WTC11 (cell line): ENCODE results near the gene GLYATL3.
"Not testable (repeated sequence)": the region's sequence is repeated elsewhere in the genome, so short reads cannot be mapped to it uniquely, and the experiment has no call there.

Experiments used
- CREM ChIP-seq: sonication (generic); formaldehyde crosslinking; IDR thresholded peaks from 2 replicates; pipeline ENCODE4 v1.8.1; 2022; ENCODE audit warnings: mild to moderate bottlenecking, missing genetic modification reagents, moderate library complexity
- E2F4 ChIP-seq: sonication (generic); formaldehyde crosslinking; IDR thresholded peaks from 2 replicates; pipeline ENCODE4 v1.8.1; 2022; ENCODE audit warnings: low read depth, mild to moderate bottlenecking, moderate library complexity, missing genetic modification reagents, borderline replicate concordance
- FOXP1 ChIP-seq: sonication (generic); formaldehyde crosslinking; IDR thresholded peaks from 2 replicates; pipeline ENCODE4 v1.8.0; 2022; ENCODE audit warnings: missing genetic modification reagents, mild to moderate bottlenecking, moderate library complexity, borderline replicate concordance
- HMGXB4 ChIP-seq: sonication (generic); formaldehyde crosslinking; IDR thresholded peaks from 2 replicates; pipeline ENCODE4 v1.8.1; 2023; ENCODE audit warnings: mild to moderate bottlenecking, moderate library complexity, missing genetic modification reagents
- TCF7 ChIP-seq: sonication (generic); formaldehyde crosslinking; IDR thresholded peaks from 2 replicates; pipeline ENCODE4 v1.8.0; 2022; ENCODE audit warnings: mild to moderate bottlenecking, low read depth, missing genetic modification reagents, moderate library complexity
- ZNF263 ChIP-seq: sonication (generic); formaldehyde crosslinking; IDR thresholded peaks from 2 replicates; pipeline ENCODE4 v1.8.1; 2022; ENCODE audit warnings: low read depth, mild to moderate bottlenecking, moderate library complexity, missing genetic modification reagents
- TF ChIP-seq, protein P1 (sequence below): fragments of 200-600 bp; IDR thresholded peaks from 2 replicates; pipeline ENCODE4 v1.8.0; 2022; ENCODE audit warnings: antibody characterized with exemption

- not testable (repeated sequence) for TF ChIP-seq ZNF263 (CRISPR knock-in tag); FOXP1 (CRISPR knock-in tag); HMGXB4 (CRISPR knock-in tag); CREM (CRISPR knock-in tag); E2F4; TCF7 (CRISPR knock-in tag)
- TF ChIP-seq, protein P1, sequence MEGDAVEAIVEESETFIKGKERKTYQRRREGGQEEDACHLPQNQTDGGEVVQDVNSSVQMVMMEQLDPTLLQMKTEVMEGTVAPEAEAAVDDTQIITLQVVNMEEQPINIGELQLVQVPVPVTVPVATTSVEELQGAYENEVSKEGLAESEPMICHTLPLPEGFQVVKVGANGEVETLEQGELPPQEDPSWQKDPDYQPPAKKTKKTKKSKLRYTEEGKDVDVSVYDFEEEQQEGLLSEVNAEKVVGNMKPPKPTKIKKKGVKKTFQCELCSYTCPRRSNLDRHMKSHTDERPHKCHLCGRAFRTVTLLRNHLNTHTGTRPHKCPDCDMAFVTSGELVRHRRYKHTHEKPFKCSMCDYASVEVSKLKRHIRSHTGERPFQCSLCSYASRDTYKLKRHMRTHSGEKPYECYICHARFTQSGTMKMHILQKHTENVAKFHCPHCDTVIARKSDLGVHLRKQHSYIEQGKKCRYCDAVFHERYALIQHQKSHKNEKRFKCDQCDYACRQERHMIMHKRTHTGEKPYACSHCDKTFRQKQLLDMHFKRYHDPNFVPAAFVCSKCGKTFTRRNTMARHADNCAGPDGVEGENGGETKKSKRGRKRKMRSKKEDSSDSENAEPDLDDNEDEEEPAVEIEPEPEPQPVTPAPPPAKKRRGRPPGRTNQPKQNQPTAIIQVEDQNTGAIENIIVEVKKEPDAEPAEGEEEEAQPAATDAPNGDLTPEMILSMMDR = not testable (repeated sequence)
These were observed 17.9 kb upstream of the GLYATL3 start for GRCh38 chr6:49481846-49482245.
